Measurements from ENCODE around the gene FARP1.

FARP1 gene

DNA sequence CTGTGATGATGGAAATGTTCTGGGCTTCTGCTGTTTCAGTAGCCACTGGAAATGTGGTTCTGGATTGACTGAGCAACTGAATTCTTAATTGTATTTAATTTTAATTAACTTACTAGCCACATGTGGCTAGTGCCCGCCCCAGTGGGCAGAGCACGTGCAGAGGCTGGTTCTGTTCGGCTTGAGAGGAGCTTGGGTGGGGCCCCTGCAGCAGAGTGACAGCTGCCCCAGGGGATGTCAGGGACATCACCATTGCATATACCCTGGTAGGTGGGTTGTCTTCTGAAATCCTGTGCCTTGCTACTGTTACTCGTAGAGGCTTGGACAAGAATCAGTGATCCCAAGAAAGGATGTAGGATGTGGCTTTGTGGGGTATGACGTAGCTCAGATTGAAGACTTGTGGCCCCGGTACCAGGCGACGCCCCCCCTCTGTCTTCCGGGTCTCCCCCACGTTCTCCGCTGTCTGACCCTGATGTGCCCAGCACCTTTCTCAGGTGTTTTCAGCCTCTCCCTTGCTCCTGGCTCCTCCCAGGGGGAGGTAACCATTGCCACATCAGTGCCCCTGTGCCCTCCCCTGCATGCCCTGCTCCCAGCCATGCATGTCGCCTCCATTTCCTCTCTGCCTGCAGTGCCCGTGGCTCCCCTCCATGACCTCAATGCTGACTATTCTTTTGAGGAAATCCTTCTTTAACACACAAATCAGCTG lies 136.7 kb downstream of the FARP1 start:
- DNase-seq (ENCODE audit: low read depth in 4 of 4, low spot score in 1 of 4): no peak

DNA sequence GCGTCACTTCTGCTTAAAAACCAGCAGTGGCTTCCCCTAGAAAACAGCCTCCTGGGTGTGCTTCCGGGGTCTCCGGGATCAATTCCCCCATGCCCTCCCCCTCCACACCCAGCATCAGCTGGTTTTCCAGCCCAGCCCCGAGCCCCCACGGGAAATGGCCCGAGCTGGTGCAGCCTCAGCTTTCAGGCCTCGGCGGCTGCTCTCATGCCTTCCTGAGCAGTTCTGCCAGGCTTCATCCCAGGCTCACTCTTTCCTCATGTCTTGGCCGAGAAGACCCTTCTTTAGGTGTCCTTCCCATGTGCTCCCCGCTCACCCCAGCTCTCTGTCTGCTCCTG lies 137.2 kb downstream of the FARP1 start:
- no peak for DNase-seq (ENCODE audit: low read depth in 4 of 4, low spot score in 1 of 4)

DNA sequence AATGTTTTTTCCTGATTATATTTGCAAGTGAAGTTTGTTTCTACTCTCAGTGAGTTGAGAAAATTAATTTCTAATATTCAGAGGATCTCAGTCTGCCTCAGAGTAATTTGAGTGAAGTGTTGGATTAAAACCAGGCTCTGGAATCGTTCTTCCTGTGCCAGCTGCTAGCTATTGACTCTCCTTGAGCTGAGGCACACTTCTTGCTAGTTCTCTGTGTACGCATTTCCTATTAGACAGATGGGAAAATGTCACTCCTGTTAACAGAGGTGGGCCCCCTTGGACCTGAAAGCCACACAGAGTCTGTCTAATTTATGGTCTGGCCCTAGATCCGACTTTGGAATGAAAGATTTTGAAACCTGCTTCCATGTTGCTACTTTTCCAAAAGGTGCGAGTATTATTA lies 141.8 kb downstream of the FARP1 start:
- DNase-seq (ENCODE audit: low read depth in 4 of 4, low spot score in 1 of 4): no peak

DNA sequence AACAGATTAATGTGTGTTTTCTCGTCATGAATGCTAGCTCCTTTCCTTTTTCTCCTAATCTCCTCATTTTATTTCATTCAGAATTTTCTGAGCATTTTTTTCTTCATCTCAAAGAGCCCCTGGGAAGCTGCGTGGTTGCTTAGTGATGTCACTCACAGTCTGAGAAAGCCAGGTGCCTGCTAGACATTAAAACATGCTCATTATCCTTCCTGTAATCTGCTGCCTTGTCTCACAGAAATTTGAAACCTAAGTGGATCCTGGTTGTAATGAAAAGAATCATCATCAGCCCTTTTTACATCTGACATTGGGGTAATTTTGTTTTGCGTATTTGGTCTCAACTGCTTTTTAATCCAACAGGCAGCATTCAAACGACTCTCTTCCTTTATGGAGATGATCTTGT lies 142.4 kb downstream of the FARP1 start:
- no peak for DNase-seq (ENCODE audit: low read depth in 4 of 4, low spot score in 1 of 4)

DNA sequence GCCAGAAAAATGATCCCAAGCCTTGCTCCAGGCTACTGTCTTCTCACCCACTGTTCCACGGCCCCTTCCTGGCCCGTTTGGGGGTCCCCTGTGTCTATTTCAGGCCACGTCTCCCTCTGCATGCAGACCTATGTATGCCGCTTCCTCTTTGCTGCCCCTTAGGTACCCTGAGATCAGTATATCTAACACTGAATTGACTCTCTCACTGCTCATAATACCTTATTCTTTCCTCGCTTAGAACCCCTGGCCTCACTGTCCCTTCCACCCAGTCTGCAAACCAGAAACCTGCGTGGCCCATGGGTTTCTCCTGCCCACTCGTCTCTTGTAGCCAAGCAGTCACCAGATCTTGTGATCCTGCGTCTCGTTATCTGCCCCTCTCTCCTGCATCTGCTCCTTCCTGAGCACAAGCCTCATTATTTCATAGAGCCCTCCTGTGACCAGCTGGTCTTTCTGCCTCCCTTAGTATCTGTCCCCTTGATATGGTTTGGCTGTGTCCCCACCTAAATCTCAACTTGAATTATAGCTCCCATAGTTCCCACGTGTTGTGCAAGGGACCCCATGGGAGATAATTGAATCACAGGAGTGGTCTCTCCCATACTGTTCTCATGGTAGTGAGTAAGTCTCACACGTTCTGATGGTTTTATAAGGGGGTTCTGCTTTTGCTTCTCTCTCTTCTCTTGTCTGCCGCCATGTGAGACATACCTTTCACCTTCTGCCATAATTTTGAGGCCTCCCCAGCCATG lies 143.1 kb downstream of the FARP1 start:
- no peak for DNase-seq (ENCODE audit: low read depth in 4 of 4, low spot score in 1 of 4)

DNA sequence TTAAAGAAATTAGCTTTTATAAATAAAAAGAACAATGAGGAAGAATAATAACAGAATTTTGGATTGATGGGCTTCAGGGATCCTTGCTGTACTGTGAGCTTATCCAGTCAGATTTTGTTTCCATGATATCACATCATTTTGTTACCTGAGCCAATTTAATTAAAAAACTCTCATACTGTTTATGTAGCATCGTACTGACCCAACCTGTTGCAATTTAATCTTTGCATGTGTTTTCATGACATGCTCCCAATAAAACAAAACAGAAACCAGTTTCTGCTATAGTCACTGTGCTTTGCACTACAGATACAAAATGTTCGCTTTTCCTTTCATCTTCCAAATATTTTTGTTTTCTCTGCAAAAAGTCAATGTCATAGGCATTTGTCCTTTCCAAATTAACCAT lies 143.9 kb downstream of the FARP1 start:
- DNase-seq (ENCODE audit: low read depth in 4 of 4, low spot score in 1 of 4): no peak

DNA sequence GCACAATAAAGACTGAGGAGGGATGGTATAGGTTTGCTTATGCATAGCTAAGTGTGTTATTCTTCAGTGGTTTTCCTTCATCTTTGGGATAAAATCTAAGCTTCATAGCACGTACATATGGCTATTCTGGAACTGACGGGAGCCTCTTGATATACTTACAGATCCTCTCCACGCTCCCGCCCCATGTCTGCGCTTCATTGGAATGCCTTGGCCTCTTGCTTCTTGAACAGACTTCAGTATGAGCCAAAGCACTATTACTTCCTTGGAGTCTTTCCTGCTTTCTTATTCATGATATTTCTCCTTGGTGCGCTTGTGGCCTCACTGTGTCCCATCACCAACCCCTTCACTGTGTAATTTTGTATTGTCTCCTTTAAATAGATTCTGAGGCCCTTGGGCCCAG lies 145.3 kb downstream of the FARP1 start:
- DNase-seq (ENCODE audit: low read depth in 4 of 4, low spot score in 1 of 4): no peak

DNA sequence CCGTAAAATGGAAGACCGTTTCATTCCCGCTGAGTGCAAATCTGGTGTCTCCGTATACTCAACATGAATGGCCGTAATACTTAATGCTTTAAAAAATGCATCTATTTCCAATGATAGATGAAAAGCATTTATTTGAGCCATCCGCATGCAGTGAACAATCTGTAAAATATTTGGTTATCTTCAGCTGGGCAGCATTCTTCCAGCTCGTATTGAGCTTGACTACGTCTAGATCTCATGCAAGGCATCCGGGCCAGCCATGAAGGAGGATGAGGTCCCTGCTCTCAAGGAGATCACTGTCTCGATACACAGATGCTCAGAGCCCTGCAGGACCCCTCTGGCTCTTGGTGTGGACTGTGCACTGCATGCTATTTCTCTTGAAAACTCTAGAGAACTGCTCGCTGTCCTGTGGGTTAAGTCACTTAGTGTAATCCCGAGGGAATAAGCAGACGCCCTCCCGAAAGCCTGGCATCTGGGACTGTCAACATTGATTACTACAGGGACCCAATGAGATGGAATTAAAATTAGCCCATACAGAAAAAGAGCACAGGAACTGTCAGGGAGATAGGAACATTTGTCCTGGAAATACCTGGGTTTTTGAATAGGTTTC lies 146.5 kb downstream of the FARP1 start:
- DNase-seq (ENCODE audit: low read depth in 4 of 4, low spot score in 1 of 4): no peak

DNA sequence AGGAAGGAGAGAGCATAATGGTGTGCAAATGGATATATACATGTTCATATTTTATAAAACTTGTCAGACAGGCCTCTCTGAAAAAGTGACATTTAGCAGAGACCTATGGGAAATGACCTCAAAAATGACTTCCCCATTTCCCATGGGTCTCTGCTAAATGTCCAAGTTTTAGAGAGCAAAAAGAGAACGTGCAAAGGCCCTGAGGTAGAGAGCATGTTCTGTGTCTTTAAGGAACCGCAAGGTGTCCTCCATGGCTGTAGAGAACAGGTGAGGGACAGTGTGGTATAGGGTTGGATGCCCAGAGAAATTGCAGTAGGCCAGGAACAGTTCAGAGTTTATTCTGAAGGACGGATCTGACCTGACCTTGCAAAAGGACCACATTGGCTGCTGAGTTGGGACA lies 147.4 kb downstream of the FARP1 start:
- DNase-seq (ENCODE audit: low read depth in 4 of 4, low spot score in 1 of 4): no peak

DNA sequence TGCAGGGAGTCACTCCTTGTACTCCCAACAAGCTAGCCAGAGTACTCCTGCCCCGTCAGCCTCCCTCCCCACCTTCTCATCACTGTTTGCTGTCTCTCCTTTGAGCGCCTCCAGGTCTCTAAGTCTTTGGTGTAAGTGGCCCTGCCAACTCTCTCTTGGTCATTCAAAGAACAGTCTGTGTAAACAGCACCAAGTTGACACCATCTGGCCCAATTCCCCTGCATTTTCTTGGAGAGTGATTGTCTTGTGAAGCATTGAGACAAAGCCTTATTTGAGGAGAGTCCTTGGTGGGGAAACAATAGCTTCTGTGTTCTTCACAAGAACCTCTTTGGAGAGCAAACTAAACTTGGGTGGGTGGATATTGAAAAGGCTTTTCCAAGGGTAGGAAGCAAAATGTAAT lies 148.8 kb downstream of the FARP1 start:
- DNase-seq (ENCODE audit: low read depth in 4 of 4, low spot score in 1 of 4): no peak

DNA sequence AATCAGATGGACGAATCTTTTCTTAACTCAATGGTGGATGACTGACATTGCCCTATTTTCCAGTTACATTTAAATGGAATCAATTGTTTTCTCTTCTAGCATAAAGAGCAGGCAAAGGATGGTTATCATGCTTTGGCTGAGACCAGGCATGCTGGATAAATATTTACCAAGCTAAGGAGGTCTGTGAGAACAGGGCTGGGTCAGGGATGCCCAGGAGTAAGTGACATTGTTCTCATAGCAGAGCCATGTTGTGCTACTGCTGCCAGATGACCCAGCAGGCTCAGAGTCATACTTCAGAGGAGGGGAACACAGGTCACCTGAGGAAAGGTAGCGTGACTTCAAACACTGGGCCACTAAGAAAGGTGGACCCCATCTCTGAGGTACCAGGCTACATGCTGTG lies 150.2 kb downstream of the FARP1 start:
- DNase-seq (ENCODE audit: low read depth in 4 of 4, low spot score in 1 of 4): no peak

DNA sequence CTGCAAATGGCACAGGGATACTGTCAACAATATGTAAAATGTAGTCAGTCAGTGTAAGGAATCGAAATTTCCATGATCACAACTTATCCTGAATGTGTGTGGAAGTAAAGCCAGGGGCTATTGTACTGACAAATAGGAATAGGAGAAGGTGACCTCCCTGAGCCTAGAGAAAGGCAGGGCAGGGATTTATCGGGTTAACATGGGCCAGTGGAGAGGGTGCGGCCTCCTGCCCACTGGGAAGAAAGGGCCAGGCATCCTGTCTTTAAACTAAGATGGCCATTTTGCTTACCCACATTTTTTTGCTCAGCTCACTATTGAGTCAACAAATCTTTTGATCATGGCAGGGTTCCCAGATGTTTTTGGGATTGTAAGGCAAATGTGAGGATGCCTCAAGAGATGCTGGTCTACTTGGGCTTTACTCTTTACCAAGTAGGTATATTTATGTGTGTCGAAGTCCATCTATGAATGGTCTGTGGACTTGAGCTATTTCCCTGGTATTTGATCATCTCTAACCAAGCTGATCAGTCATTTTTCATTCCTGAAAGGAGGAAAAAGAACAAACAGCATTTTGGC lies 150.8 kb downstream of the FARP1 start:
- no peak for DNase-seq (ENCODE audit: low read depth in 4 of 4, low spot score in 1 of 4)

DNA sequence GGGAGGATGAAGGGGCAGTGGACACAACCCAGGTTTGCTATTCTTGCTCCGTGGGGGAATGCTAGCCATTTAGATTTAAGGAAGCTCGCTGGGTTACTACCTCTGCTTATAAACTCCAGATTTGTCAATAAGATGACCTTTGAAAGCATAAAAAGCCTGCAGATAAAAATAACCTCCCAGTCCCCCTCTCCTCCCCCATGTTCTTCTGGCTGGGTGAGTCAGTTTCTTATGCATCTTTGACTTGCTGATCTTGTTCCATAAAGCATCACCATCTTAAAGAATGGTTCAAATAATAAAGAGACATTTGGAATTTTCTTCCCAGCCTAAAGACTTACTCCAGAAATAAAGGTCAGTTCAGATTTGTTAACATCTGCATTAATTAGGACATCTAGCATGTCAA lies 152.5 kb downstream of the FARP1 start:
- no peak for DNase-seq (ENCODE audit: low read depth in 4 of 4, low spot score in 1 of 4)

DNA sequence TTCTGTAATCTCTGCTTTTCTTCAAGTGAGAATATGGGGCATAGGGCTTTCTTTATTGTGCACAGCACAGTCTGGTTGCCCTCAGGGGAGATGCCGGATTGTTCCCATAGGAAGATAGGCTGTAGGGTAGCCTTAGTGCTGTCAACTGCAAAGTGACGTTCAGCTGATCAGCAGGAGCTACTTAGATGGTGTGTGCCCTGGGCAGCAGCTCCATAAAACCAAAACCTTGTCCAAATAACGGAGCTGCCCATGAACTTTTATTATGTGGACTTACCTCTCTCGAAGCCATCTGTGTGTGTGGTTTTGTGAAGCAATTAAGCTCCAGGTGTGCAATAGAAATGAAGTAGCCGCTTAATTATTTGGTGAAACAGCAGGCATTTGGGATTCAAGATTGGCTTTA lies 154.2 kb downstream of the FARP1 start:
- no peak for DNase-seq (ENCODE audit: low read depth in 4 of 4, low spot score in 1 of 4)

DNA sequence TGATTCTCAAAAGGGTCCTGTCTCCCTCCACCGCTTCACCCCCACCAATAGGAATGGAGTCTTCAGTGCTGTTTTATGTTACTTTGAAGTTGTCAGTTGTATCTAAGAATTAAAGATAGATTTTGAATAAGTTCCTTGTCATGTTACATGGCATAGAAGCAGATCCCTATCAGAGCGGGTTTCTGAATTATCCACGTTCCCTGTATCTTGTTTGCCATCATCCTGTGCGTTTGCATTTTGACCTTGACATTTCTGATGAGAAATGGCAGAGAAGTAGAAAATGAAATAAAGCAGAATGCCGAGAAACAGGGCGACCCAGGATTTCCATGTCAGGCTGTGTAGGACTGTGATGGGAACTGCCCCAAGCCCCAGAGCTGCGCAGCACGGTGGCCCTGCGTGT lies 154.9 kb downstream of the FARP1 start:
- DNase-seq (ENCODE audit: low read depth in 4 of 4, low spot score in 1 of 4): no peak

DNA sequence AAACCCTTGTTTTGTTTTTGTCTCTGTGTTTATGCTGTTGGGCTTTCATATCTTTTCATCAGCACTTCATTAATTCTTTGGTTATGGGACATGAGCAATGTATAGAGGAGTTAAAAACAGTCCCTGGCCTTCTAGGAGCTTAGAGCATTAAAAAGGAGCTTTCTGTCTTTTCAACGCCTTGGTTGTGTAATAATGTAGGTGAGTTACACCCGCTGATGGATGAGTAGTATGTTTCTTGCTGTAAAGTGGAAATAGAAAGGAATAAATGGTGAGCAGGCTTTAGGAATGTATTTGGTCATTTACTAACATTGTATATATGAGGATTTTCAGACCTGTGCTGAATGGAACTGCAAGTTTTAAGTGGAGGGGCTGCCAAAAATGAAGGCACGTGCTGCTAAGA lies 155.7 kb downstream of the FARP1 start:
- no peak for DNase-seq (ENCODE audit: low read depth in 4 of 4, low spot score in 1 of 4)

DNA sequence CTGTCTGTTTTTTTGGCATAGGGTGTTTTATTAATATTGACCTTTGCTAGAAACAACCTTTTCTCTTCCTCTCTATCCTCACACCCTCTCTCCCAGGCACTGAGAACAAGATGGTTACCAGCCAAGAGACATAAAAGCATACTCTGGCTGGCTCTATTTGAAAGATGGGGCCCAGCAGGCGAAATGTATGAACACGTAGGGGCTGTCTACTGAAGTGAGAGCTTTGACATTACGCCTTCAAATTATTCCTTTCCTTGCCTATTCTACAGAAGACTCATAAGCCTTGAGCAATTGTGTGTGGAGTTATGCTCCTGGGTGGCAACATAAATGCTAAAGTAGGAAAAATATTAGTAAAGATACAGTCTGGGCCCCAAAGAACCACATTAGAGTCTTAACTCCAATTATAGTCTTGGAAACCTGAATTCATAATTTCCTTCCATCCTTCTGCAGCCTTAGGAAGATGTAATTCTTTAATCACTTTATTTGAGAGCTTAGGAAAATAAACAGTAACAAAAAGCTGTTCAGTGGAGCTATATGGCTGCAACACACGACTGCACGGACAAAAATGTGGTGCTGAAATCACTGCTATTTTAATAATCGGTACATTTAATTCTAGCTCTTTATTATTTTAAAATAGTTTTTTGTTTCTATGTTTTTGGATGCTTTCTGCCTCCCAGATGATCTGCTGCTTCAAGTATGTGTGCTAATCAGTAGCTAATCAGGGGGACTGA lies 156.5 kb downstream of the FARP1 start:
- DNase-seq (ENCODE audit: low read depth in 4 of 4, low spot score in 1 of 4): no peak

DNA sequence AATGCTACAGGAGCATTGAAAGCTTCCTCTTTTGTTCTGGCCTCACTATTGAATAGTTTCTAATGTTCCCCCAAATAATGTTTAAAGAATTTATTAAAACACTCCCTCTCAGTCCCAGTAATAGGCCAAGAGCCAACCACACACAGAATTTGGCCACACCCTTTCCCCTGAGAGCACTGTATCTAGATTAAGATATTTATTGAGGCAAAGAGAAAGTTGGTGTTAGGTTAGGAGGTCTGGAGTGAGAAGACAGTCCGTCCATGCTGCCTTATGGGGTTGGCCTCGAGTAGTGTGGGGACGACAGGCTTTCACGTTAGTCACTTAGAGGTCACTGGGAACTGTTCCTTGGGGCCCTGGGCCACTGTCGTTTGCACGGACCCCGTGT lies 157.1 kb downstream of the FARP1 start:
- no peak for DNase-seq (ENCODE audit: low read depth in 4 of 4, low spot score in 1 of 4)

DNA sequence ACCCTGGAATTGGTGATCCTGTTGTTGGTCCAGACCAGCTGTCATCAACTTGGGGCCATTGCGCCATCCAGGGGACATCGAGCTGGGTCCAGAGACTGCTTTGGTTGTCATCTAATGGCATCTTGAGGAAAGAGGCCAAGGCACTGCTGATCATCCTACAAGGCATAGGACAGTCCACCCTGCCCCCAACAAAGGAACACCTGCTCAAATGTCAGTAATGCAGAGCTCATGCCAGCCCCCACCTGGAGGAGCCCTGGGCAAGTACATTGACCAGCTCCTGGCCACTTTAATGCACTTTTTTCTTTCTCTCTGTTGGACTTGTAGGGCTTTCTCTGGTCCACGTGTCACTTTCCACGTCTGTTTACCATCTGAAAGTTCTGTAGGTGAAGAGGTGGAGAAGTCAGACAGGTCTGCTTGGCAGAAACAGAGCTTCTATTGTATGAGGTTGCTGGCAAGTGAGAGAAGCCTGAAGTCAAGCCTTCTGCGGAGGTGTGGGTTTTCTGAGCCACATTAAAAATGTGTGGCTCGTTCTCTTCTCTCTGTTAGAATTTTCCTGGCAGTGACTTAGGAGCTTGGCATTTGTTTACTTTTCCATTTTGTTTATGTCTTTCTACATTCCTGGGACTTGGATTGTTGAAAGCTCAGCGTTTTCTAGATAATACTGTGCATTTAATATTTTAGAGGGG lies 158.2 kb downstream of the FARP1 start:
- DNase-seq (ENCODE audit: low read depth in 4 of 4, low spot score in 1 of 4): no peak

DNA sequence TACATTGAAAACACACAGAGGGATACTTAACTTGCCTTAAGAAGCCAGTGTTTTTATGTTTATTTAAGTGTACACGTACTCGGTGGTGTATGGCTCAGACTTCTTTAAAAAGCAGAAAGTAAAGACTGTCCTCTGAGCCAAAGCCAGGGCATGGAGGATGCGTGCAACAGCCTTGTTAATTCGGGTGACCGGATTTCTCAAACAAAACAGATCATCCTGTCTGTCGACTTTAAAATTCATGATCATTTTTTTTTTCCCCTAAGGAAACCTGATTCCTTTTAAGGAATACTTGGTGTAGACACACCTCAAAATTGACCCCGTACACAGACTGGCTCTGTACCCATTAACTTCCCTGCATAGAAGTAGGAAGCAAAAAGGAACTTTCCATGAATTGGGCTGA lies 158.8 kb downstream of the FARP1 start:
- DNase-seq (ENCODE audit: low read depth in 4 of 4, low spot score in 1 of 4): no peak

DNA sequence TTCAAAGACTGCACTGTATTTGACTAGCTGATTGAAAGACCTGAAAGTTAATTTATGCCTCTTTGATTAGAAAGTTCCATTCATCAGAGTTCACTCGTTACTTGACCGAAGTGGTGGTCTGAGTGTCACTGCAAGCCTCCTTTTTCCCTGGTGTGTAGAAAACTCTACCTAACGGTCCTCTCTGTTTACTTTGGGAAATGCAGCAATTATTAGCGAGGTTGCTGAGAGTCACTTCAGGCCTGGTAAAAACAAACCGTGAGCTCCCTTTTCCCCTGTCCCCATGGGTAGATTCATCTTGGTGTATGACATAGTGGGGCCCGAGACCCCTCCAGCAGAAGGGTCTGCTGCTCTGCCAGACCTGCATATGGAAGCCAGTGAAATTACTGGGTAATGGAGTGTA lies 161.0 kb downstream of the FARP1 start:
- DNase-seq (ENCODE audit: low read depth in 4 of 4, low spot score in 1 of 4): no peak
